ENCODE measurements around the gene KCNT2. TPM values are rescaled to one million over a fixed set of nuclear protein-coding genes. Genes with fewer than 3 reads are reported as not detected.

The KCNT2 gene
- total and polyA plus RNA-seq, 2 of the 8 experiments (the other 6 are each of a cell fraction or from before 2014, with no cell fraction given) = 2.3 to 10.2 TPM

DNA sequence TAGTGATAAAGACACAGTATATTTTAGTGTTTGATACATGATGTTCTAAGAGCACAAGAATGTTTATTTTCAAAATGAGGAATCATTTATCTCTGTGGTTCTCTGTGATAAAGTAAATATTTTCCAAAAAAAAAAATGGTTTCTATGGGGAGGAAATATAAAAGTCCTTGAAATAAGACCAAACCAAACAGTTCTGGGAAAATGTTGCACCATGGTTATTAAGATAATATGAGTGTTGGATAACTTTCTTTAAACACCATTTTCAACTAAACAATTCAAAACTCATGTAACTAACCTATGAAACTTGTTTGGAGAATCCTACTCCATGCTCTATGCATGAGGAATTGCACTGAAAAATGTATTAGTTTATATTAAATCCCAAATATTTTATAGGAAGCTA is 184.6 kb downstream of the KCNT2 start:
- Histone ChIP-seq H3K4ac (replicated peaks; ENCODE audit: insufficient read length, low read depth, low read length) (no peak overlapping the region), H4K91ac (replicated peaks; ENCODE audit: insufficient read length, low read length) (no peak overlapping the region)
- TF ChIP-seq SP2 (IDR thresholded peaks at IDR 0.05; ENCODE audit: low read length) (no peak), MAFK (IDR thresholded peaks at IDR 0.05; ENCODE audit: low read depth, low read length) (no peak), TEAD4 (IDR thresholded peaks at IDR 0.05; ENCODE audit: low read depth, low read length) (no peak), TAF7 (optimal IDR thresholded peaks at IDR 0.05; ENCODE audit: borderline replicate concordance, low read depth, low read length) (no peak), CHD2 (IDR thresholded peaks at IDR 0.05; ENCODE audit: low read length) (no peak), EZH2 (IDR thresholded peaks at IDR 0.05; ENCODE audit: low read depth, low read length, severe bottlenecking) (no peak), SAP30 (IDR thresholded peaks at IDR 0.05; ENCODE audit: insufficient read depth, insufficient replicate concordance, low read length) (no peak), TCF12 (IDR thresholded peaks at IDR 0.05; ENCODE audit: low read depth, low read length) (no peak), CEBPB (IDR thresholded peaks at IDR 0.05; ENCODE audit: low read depth, low read length) (no peak), JUND (IDR thresholded peaks at IDR 0.05; ENCODE audit: low read length) (no peak), POLR2AphosphoS5 (IDR thresholded peaks at IDR 0.05; ENCODE audit: low read depth, low read length) (no peak)
- TF ChIP-seq, protein P1, sequence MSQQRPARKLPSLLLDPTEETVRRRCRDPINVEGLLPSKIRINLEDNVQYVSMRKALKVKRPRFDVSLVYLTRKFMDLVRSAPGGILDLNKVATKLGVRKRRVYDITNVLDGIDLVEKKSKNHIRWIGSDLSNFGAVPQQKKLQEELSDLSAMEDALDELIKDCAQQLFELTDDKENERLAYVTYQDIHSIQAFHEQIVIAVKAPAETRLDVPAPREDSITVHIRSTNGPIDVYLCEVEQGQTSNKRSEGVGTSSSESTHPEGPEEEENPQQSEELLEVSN (IDR thresholded peaks at IDR 0.05) = no peak
- TF ChIP-seq, protein P2, sequence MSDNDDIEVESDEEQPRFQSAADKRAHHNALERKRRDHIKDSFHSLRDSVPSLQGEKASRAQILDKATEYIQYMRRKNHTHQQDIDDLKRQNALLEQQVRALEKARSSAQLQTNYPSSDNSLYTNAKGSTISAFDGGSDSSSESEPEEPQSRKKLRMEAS (IDR thresholded peaks at IDR 0.05) = no peak
- TF ChIP-seq, protein P3, sequence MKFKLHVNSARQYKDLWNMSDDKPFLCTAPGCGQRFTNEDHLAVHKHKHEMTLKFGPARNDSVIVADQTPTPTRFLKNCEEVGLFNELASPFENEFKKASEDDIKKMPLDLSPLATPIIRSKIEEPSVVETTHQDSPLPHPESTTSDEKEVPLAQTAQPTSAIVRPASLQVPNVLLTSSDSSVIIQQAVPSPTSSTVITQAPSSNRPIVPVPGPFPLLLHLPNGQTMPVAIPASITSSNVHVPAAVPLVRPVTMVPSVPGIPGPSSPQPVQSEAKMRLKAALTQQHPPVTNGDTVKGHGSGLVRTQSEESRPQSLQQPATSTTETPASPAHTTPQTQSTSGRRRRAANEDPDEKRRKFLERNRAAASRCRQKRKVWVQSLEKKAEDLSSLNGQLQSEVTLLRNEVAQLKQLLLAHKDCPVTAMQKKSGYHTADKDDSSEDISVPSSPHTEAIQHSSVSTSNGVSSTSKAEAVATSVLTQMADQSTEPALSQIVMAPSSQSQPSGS (IDR thresholded peaks at IDR 0.05; ENCODE audit: low read length) = no peak

More for the DNA sequence above, 184.6 kb downstream of the KCNT2 start:
- H3K23ac ChIP-seq (ENCODE audit: insufficient read length) = no peak overlapping the region
- ChIA-PET CTCF (ENCODE audit: partially characterized antibody) (no interaction called here), POLR2A (ENCODE audit: partially characterized antibody) (no interaction called here)
- no peak overlapping the region for H2BK12ac ChIP-seq (ENCODE audit: low read depth, low read length)
- DNase-seq (ENCODE audit: low read depth in 1 of 2, low spot score in 2 of 2) (no peak), FAIRE-seq (no peak)
- H3K27ac ChIP-seq (ENCODE audit: low read depth, low read length) = no peak overlapping the region
- no peaks in the 10 kb centered on the region for H3K9me3 ChIP-seq (ENCODE audit: insufficient read depth in 2 of 2, low read depth in 1 of 2, low read length in 1 of 2)
- H2AK5ac ChIP-seq (ENCODE audit: low read depth, low read length) = no peak overlapping the region
- H3K79me1 ChIP-seq (ENCODE audit: low read depth, low read length) = no peaks in the 10 kb centered on the region
- no peak overlapping the region for H3K14ac ChIP-seq (ENCODE audit: insufficient read length)
- peaks cover 0 to 1% (median 0%) of the 10 kb centered on the region in 4 experiments; a peak in 1 of 7 replicates for H3K27me3 ChIP-seq (replicated peaks in 1 of 4; ENCODE audit: control insufficient read depth in 3 of 4, extremely low read depth in 1 of 4, insufficient read depth in 3 of 4, low read length in 3 of 4)
- no peak overlapping the region for H2BK120ac ChIP-seq (replicated peaks; ENCODE audit: low read depth, low read length)
- no peak overlapping the region for H2AFZ ChIP-seq (ENCODE audit: low read length)
- H3K4me1 ChIP-seq (replicated peaks in 1 of 4; ENCODE audit: control insufficient read depth in 3 of 4, insufficient read depth in 4 of 4, low read length in 3 of 4) = no peaks in the 10 kb centered on the region
- no peak overlapping the region for H4K5ac ChIP-seq (ENCODE audit: insufficient read length, low read depth, low read length)
- no peak overlapping the region for H3K4me3 ChIP-seq (ENCODE audit: extremely low read depth in 1 of 4, insufficient read depth in 2 of 4, low read depth in 3 of 4, low read length in 4 of 4)
- H3K9ac ChIP-seq (replicated peaks in 1 of 4; ENCODE audit: extremely low read depth in 1 of 4, low read depth in 3 of 4, low read length in 3 of 4) = no peak overlapping the region
- H4K8ac ChIP-seq (ENCODE audit: extremely low read depth, insufficient read depth, low read length) = no peak overlapping the region
- H3K79me2 ChIP-seq (ENCODE audit: control insufficient read depth in 1 of 2, insufficient read depth in 2 of 2, low read length in 2 of 2) = no peaks in the 10 kb centered on the region
- H2BK20ac ChIP-seq (ENCODE audit: low read length) = no peak overlapping the region
- no peak overlapping the region for H2BK5ac ChIP-seq (ENCODE audit: low read depth, low read length)
- H3K23me2 ChIP-seq (ENCODE audit: low read depth, low read length) = no peaks in the 10 kb centered on the region
- H4K20me1 ChIP-seq (replicated peaks in 1 of 2; ENCODE audit: control insufficient read depth in 1 of 2, insufficient read depth in 2 of 2, low read length in 2 of 2) = no peaks in the 10 kb centered on the region
- no peak overlapping the region for H3K18ac ChIP-seq (ENCODE audit: extremely low read depth, low read length)
- H3K4me2 ChIP-seq (ENCODE audit: insufficient read depth in 1 of 2, low read depth in 2 of 2, low read length in 2 of 2) = no peak overlapping the region
- H2BK15ac ChIP-seq (ENCODE audit: low read length) = no peak overlapping the region
- H3K56ac ChIP-seq (replicated peaks; ENCODE audit: insufficient read length, low read depth, low read length) = no peak overlapping the region
- H3K36me3 ChIP-seq (ENCODE audit: control insufficient read depth in 2 of 4, insufficient read depth in 4 of 4, low read length in 3 of 4) = peaks cover 0 to 5% (median 3%) of the 10 kb centered on the region in 4 experiments; a peak in 3 of 8 replicates

Measured in H1 (cell line).